ENCODE data around the gene MTIF2.
"Not testable (repeated sequence)": the region's sequence is repeated elsewhere in the genome, so short reads cannot be mapped to it uniquely, and the experiment has no call there.

The MTIF2 gene

DNA sequence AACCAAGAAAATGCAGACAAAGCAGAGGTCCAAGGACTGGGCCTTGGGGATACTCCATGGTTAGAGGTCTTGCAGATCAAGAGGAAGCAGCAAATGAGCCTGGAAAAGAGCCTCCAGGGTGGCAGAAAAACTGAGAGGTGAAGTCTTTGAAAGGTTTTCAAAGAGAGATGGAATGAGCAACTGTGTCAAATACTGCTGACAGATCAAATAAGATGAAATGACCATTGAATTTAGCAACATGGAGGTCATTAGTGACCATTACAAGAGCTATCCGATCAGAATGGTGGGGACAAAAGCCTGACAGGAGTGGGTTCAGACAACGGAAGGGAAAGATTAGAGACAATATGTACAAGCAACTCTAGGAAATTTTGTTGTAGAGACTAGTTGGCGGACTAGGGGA lies 38.5 kb downstream of the MTIF2 start:
- Mint-ChIP-seq H3K9me3 (no peaks in the 10 kb centered on the region), H3K36me3 (peaks cover 37% of the 10 kb centered on the region), H3K4me1 (peaks cover 52% of the 10 kb centered on the region), H3K4me3 (peak overlapping the region; percentile 96), H3K27ac (peak overlapping the region; percentile 99)
- ATAC-seq (no peak), DNase-seq (ENCODE audit: low spot score in 2 of 2) (no peak)

GRCh38 chr2:55229221-55229620 lies 39.8 kb downstream of the MTIF2 start:
- peak overlapping the region; percentile 7 for H3K27ac Mint-ChIP-seq
- no peak for DNase-seq (ENCODE audit: low spot score in 2 of 2)
- H3K4me3 Mint-ChIP-seq = no peak overlapping the region

DNA sequence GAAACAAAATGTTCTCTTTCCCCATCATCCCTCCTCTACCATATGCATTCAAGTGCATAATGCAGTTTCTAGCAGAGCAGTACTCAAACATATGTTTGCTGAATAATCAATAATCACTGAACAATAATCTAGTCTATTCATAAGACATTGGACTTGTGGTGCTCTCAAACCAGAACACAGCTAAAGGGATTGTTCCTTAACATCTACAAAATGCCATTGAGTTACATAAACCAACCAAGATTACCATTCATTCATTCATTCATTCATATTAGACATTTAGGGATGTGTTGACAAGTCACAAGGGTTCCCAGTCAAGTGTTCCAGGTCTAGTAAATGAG lies 40.8 kb downstream of the MTIF2 start:
- Mint-ChIP-seq H3K4me1 (peaks cover 43% of the 10 kb centered on the region), H3K27ac (peak overlapping the region; percentile 62), H3K4me3 (peak overlapping the region; percentile 4), H3K9me3 (no peaks in the 10 kb centered on the region), H3K36me3 (peaks cover 14% of the 10 kb centered on the region)
- ATAC-seq (no peak), DNase-seq (ENCODE audit: low spot score in 2 of 2) (no peak)

More at GRCh38 chr2:55229221-55229620, 39.8 kb downstream of the MTIF2 start:
- peaks cover 24% of the 10 kb centered on the region for H3K36me3 Mint-ChIP-seq
- H3K4me1 Mint-ChIP-seq = peaks cover 50% of the 10 kb centered on the region
- no peak for ATAC-seq
- H3K9me3 Mint-ChIP-seq = no peaks in the 10 kb centered on the region

GRCh38 chr2:55227437-55228225 lies 41.4 kb downstream of the MTIF2 start:
- not testable (repeated sequence) for ATAC-seq; DNase-seq (ENCODE audit: low spot score in 2 of 2); H3K36me3 Mint-ChIP-seq; H3K9me3 Mint-ChIP-seq
- peak overlapping the region; percentile 4 for H3K4me3 Mint-ChIP-seq
- H3K4me1 Mint-ChIP-seq = peaks cover 43% of the 10 kb centered on the region
- peak overlapping the region; percentile 62 for H3K27ac Mint-ChIP-seq

GRCh38 chr2:55225481-55226020 lies 43.5 kb downstream of the MTIF2 start:
- no peaks in the 10 kb centered on the region for H3K36me3 Mint-ChIP-seq
- no peak for ATAC-seq
- peaks cover 41% of the 10 kb centered on the region for H3K4me1 Mint-ChIP-seq
- H3K9me3 Mint-ChIP-seq = no peaks in the 10 kb centered on the region
- peak overlapping the region; percentile 23 for H3K27ac Mint-ChIP-seq
- H3K4me3 Mint-ChIP-seq = no peak overlapping the region
- no peak for DNase-seq (ENCODE audit: low spot score in 2 of 2)

- peaks cover 34% of the 10 kb centered on the region for H3K4me1 Mint-ChIP-seq
- H3K36me3 Mint-ChIP-seq = no peaks in the 10 kb centered on the region
- no peak overlapping the region for H3K4me3 Mint-ChIP-seq
- H3K27ac Mint-ChIP-seq = no peak overlapping the region
- DNase-seq (ENCODE audit: low spot score in 2 of 2) (no peak), ATAC-seq (no peak)
- no peaks in the 10 kb centered on the region for H3K9me3 Mint-ChIP-seq
Observed at GRCh38 chr2:55224761-55225261, 44.2 kb downstream of the MTIF2 start.

DNA sequence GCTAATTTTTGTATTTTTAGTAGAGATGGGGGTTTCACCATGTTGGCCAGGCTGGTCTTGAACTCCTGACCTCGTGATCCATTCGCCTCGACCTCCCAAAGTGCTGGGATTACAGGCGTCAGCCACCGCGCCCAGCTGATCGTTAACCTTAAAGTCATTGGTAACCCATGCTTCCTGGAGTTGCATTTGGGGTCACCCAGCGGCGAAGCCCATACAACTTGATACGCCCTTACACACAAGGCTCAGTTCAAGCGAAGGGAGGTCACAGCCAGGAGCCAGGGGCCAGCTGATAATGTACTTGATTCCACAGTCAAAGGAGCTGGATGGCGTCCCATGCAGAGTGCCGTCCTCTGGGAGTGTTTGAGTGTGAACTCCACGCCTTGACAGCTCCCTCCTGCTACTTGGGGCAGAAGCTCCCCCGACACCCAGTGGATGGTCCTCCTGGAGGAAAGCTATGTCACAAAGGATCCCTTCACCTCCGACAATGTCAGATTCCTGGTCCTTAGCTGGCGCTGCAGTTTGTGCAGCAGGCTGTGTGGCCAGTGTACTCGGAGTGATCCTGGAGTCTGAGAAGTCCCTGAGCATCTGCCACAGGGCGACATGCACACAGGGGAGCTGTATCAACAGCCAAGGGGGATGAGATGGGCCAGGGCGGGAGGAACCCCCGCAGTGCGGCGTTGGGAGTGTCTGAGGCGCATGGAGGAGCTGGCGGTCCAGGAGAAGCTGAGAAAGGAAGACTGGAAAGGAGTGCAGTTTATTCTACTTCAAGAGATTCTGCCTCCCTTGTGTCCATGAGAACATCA lies 44.9 kb downstream of the MTIF2 start:
- peaks cover 31% of the 10 kb centered on the region for H3K4me1 Mint-ChIP-seq
- no peaks in the 10 kb centered on the region for H3K9me3 Mint-ChIP-seq
- DNase-seq (ENCODE audit: low spot score in 2 of 2) = no peak
- H3K4me3 Mint-ChIP-seq = peak overlapping the region; percentile 67
- no peaks in the 10 kb centered on the region for H3K36me3 Mint-ChIP-seq
- H3K27ac Mint-ChIP-seq = peak overlapping the region; percentile 87
- ATAC-seq = no peak

- DNase-seq (ENCODE audit: low spot score in 2 of 2) = no peak
Observed at GRCh38 chr2:55213822-55214221, 55.2 kb downstream of the MTIF2 start.

GRCh38 chr2:55204950-55205349 lies 64.1 kb downstream of the MTIF2 start:
- Mint-ChIP-seq H3K9me3 (peaks cover 7% of the 10 kb centered on the region), H3K4me3 (no peak overlapping the region), H3K36me3 (no peaks in the 10 kb centered on the region), H3K27ac (no peak overlapping the region), H3K4me1 (no peaks in the 10 kb centered on the region)
- no peak for DNase-seq (ENCODE audit: low spot score in 2 of 2)
- ATAC-seq = no peak

More at GRCh38 chr2:55213822-55214221, 55.2 kb downstream of the MTIF2 start:
- Mint-ChIP-seq H3K4me3 (no peak overlapping the region), H3K27ac (no peak overlapping the region), H3K36me3 (no peaks in the 10 kb centered on the region), H3K4me1 (no peaks in the 10 kb centered on the region), H3K9me3 (no peaks in the 10 kb centered on the region)
- ATAC-seq = no peak

- DNase-seq (ENCODE audit: low spot score in 2 of 2) (no peak), ATAC-seq (no peak)
- Mint-ChIP-seq H3K36me3 (no peaks in the 10 kb centered on the region), H3K4me1 (no peaks in the 10 kb centered on the region), H3K27ac (no peak overlapping the region), H3K9me3 (peaks cover 9% of the 10 kb centered on the region), H3K4me3 (no peak overlapping the region)
Observed at GRCh38 chr2:55204536-55204935, 64.5 kb downstream of the MTIF2 start.

GRCh38 chr2:55200416-55200815 lies 68.6 kb downstream of the MTIF2 start:
- H3K4me3 Mint-ChIP-seq = no peak overlapping the region
- peaks cover 6% of the 10 kb centered on the region for H3K36me3 Mint-ChIP-seq
- H3K27ac Mint-ChIP-seq = no peak overlapping the region
- ATAC-seq (no peak), DNase-seq (ENCODE audit: low spot score in 2 of 2) (no peak)
- no peaks in the 10 kb centered on the region for H3K4me1 Mint-ChIP-seq
- peaks cover 13% of the 10 kb centered on the region for H3K9me3 Mint-ChIP-seq

- Mint-ChIP-seq H3K9me3 (peaks cover 14% of the 10 kb centered on the region), H3K4me1 (no peaks in the 10 kb centered on the region), H3K36me3 (peaks cover 6% of the 10 kb centered on the region), H3K27ac (no peak overlapping the region), H3K4me3 (no peak overlapping the region)
- no peak for ATAC-seq
- no peak for DNase-seq (ENCODE audit: low spot score in 2 of 2)
Observed at GRCh38 chr2:55196526-55196925, 72.5 kb downstream of the MTIF2 start.

DNA sequence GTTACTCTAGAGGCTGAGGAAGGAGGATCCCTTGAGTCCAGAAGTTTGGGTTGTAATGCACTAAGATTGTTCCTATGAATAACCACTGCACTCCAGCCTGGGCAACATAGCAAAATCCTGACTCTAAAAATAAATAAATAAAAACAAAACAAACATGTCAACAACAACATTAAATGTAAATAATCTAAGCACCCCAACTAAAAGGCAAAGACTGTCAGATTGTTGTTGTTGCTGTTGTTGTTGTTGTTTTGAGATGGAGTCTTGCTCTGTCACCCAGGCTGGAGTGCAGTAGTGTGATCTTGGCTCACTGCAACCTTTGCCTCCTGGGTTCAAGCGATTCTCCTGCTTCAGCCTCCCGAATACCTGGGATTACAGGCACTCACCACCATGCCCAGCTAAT lies 77.1 kb downstream of the MTIF2 start:
- ATAC-seq; H3K4me3 Mint-ChIP-seq; H3K4me1 Mint-ChIP-seq; H3K9me3 Mint-ChIP-seq; DNase-seq (ENCODE audit: low spot score in 2 of 2); H3K36me3 Mint-ChIP-seq; H3K27ac Mint-ChIP-seq: not testable (repeated sequence)

DNA sequence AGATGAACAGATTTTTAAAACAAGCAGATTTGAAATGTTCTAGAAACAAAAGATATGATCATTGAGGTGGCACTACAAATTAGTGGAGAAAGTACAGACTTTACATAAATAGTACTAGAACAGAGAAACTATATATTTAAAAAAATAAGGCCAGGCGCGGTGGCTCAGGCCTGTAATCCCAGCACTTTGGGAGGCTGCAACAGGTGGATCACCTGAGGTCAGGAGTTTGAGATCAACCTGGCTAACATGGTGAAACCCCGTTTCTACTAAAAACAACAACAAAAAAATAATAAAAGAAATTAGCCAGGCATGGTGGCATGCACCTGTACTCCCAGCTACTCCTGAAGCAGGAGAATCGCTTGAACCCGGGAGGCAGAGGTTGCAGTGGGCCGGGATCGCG lies 82.2 kb downstream of the MTIF2 start:
- H3K27ac Mint-ChIP-seq; H3K36me3 Mint-ChIP-seq; H3K9me3 Mint-ChIP-seq; H3K4me1 Mint-ChIP-seq; H3K4me3 Mint-ChIP-seq; ATAC-seq; DNase-seq (ENCODE audit: low spot score in 2 of 2): not testable (repeated sequence)
